Fibroblast of pulmonary artery (primary cell): ENCODE data around the gene TACR1.
"Not testable (repeated sequence)": the region's sequence is repeated elsewhere in the genome, so short reads cannot be mapped to it uniquely, and the experiment has no call there.

Source experiments
- DNase-seq: peaks from one replicate; pipeline ENCODE4 v3.0.0-alpha.2; 2010; ENCODE audit warnings: low read depth
- H3K4me3 ChIP-seq: replicated peaks from 2 replicates; pipeline ENCODE4 v1.5.1; 2011; ENCODE audit warnings: low read depth, mild to moderate bottlenecking, control low read depth, low read length, moderate library complexity
- TF ChIP-seq, protein P1 (sequence below): IDR thresholded peaks from 2 replicates; pipeline ENCODE4 v1.5.1; 2011; ENCODE audit warnings: mild to moderate bottlenecking, control low read depth, low read length, inconsistent platforms; ENCODE audit errors: missing control alignments

Gene TACR1

DNA sequence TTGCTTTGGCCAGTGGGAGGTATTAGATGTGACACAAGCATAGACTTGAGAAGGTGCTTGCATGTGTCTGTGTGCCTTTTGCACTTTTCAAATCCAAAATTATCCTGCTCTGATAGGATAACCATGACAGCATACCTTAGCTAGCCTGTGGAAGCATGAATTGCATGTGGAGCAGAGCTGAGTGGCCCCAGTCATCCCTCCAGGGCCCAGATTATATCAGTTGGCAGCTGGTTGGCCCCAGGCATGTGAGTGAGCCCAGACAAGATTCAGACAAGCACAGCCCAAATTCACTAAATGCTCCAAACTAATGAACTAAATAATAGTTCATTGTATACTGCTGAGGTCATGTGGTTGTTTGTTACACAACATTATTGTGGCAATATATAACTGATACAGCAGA is 18.8 kb downstream of the TACR1 start:
- no peak for DNase-seq
- TF ChIP-seq, protein P1, sequence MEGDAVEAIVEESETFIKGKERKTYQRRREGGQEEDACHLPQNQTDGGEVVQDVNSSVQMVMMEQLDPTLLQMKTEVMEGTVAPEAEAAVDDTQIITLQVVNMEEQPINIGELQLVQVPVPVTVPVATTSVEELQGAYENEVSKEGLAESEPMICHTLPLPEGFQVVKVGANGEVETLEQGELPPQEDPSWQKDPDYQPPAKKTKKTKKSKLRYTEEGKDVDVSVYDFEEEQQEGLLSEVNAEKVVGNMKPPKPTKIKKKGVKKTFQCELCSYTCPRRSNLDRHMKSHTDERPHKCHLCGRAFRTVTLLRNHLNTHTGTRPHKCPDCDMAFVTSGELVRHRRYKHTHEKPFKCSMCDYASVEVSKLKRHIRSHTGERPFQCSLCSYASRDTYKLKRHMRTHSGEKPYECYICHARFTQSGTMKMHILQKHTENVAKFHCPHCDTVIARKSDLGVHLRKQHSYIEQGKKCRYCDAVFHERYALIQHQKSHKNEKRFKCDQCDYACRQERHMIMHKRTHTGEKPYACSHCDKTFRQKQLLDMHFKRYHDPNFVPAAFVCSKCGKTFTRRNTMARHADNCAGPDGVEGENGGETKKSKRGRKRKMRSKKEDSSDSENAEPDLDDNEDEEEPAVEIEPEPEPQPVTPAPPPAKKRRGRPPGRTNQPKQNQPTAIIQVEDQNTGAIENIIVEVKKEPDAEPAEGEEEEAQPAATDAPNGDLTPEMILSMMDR, result no peak
- no peak overlapping the region for H3K4me3 ChIP-seq

DNA sequence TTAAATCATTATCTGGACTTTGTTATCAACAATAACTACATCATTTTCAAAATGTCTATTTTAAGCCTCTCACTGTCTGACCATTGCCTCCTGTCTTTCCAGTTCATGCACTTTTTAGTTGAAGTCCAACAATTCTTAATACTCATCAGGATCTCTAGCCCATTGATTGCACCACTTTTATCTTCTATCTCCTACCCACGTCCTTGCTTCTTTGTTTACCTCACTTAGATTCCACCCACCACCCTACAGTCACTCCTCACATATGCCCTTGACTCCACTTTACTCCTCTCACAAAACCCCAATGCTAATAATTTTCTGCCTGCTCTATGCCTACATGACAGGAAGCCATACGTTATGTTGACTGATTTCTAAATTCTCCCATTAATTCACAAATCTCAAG is 21.9 kb downstream of the TACR1 start:
- DNase-seq, result no peak
- TF ChIP-seq, protein P1, result no peak

DNA sequence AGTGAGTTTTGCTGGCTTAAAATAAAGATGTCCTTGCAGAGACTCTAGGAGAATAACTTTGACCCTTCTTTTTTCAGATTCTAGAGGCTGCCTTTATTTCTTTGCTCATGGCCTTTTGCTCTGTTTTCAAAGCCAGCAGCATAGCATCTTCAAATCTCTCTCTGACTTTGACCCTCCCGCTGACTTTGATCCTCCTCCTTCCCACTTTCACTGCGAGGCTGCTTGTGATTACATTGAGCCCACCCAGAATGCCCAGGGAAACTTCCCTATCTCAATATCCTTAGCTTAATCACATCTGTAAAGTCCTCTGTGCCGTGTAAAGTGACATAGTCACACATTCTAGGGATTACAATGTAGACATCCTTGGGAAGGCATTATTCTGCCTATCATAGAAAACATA is 23.9 kb downstream of the TACR1 start:
- TF ChIP-seq, protein P1, result no peak
- no peak for DNase-seq
- no peak overlapping the region for H3K4me3 ChIP-seq

More for the DNA sequence above, 21.9 kb downstream of the TACR1 start:
- no peak overlapping the region for H3K4me3 ChIP-seq

DNA sequence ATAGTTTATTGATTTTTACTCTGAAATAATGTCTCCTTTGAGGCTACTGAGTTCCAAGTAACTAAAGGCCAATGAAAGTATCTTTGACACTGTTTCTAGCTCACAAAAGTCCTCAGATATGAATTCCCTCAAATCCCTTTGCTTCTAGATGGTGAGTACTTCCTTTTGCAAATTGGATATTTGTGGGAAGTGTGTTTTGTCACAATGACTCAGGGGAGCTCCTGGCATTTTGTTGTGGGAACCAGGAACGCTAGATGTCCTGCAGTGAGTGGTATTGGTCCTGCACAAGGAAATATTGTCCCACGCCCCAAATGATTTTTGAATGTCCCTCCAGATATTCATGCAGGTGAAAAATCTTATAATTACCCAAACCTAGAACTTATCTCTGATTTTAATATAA is 24.3 kb downstream of the TACR1 start:
- no peak overlapping the region for H3K4me3 ChIP-seq
- TF ChIP-seq, protein P1, result no peak
- no peak for DNase-seq

DNA sequence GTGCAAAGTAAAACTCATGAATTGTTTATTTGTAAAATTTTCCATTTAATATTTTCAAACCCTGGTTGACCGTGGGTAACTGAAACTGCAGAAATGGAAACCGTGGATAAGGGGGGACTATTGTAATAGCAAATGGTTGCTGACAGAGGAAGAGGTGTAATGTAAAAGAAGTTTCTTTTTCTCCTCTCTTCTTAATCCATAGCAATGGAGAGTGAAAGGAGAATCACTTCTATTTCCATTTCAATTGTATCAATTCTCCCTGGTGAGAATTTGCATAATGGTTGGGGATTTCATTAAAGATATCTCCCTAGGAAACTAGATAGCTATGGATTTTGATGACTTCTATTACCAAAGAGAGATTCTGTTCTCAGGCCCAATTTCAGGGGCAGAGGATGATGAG is 24.8 kb downstream of the TACR1 start:
- no peak for DNase-seq
- TF ChIP-seq, protein P1, result no peak

DNA sequence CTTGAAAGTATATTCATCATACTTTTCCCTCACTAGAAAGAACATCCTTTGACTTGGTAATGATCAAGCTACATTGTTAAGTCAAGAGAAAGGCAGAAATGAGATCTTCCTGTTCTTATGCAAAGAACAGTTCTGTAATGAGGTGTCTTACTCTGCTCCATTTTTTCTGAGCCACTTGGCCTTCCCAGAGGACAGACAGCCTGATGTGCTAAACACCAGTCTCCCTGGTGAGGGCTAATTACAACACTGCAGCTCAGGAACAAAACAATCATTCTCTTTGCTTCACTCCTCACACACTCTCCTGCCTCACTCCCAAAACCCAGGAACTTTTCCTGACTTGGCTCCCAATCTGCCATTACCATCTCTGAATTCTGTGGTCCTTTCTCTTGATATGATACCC is 25.6 kb downstream of the TACR1 start:
- no peak overlapping the region for H3K4me3 ChIP-seq
- DNase-seq, result no peak
- TF ChIP-seq, protein P1, result no peak

More for the DNA sequence above, 24.8 kb downstream of the TACR1 start:
- no peak overlapping the region for H3K4me3 ChIP-seq

DNA sequence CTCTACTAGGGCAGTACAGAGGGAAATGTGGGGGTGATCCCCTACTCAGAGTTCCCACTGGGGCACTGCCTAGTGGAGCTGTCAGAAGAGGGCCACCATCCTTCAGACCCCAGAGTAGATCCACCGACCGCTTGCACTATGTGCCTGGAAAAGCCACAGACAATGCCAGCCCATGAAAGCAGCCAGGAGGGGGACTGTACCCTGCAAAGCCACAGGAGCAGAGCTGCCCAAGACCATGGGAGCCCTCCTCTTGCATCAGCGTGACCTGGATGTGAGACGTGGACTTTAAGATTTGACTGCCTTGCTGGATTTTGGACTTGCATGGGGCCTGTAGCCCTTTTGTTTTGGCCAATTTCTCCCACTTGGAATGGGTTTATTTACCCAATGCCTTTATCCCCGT is 27.9 kb downstream of the TACR1 start:
- not testable (repeated sequence) for DNase-seq, H3K4me3 ChIP-seq
